K562 (cell line): Measurements from ENCODE around the gene TPPP. TPM values are rescaled to one million over a fixed set of nuclear protein-coding genes. Genes with fewer than 3 reads are reported as not detected.
A peak's percentile ranks its signal among the peaks of the same experiment; 100 is the strongest.

Source experiments
- ARID2 ChIP-seq: fragments of 450-650 bp; IDR thresholded peaks from 2 replicates; pipeline ENCODE4 v1.6.1; 2017; ENCODE audit warnings: antibody characterized with exemption, mild to moderate bottlenecking
- BRD9 ChIP-seq: fragments of 450-650 bp; IDR thresholded peaks from 2 replicates; pipeline ENCODE4 v1.6.1; 2018; ENCODE audit warnings: low read depth; ENCODE audit not compliant: partially characterized antibody
- CHCHD3 ChIP-seq: fragments of 250-450 bp; sonication (Bioruptor Pico); IDR thresholded peaks from 2 replicates; pipeline ENCODE4 v2.1.2; 2022; ENCODE audit warnings: mild to moderate bottlenecking
- DPF2 ChIP-seq: fragments of 450-650 bp; IDR thresholded peaks from 2 replicates; pipeline ENCODE4 v1.6.1; 2016
- MTA2 ChIP-seq: fragments of 450-650 bp; IDR thresholded peaks from 2 replicates; pipeline ENCODE4 v1.6.1; 2016; ENCODE audit warnings: low read depth
- TEAD4 ChIP-seq, 2 experiments: sonication (generic) in 1 of 2; formaldehyde crosslinking in 1 of 2; IDR thresholded peaks; 2 replicates each; pipeline versions ENCODE4 v1.6.1 to v1.8.0; 2012 to 2022; ENCODE audit warnings: borderline replicate concordance in 1 of 2, inconsistent platforms in 1 of 2, low read length in 1 of 2, mild to moderate bottlenecking in 1 of 2, missing genetic modification reagents in 1 of 2
- ZBTB5 ChIP-seq: fragments of 450-650 bp; IDR thresholded peaks from 2 replicates; pipeline ENCODE4 v1.6.1; 2017; ENCODE audit warnings: antibody characterized with exemption
- ZNF12 ChIP-seq: sonication (generic); formaldehyde crosslinking; IDR thresholded peaks from 2 replicates; pipeline ENCODE4 v1.4.0; 2020; ENCODE audit warnings: mild to moderate bottlenecking, missing genetic modification reagents
- polyA plus RNA-seq, 8 experiments: library from polyadenylated mRNA; depleted of rRNA in 4 of 8; stranded (reverse) in 5 of 8; unstranded in 3 of 8; fragments of >200 nt; fragmentation: Nextera tagmentation in 2 of 8; fragmentation: Illumina TruSeq in 1 of 8; extraction: Ambion mirVana in 2 of 8; extraction: Trizol in 1 of 8; gene quantifications; 2 replicates each; pipeline versions ENCODE4 v1.2.1 to v1.2.3, GENCODE V29; 2011 to 2014; ENCODE audit warnings: inconsistent platforms in 1 of 8, missing spikeins in 1 of 8
- total RNA-seq, 7 experiments: library from RNA; depleted of rRNA in 6 of 7; stranded (reverse); fragments of >200 nt in 6 of 7; fragmentation: Illumina TruSeq in 2 of 7; extraction: Trizol in 2 of 7; gene quantifications; 2 replicates each; pipeline versions ENCODE4 v1.2.1 to v1.2.3, GENCODE V29; 2011 to 2021; ENCODE audit warnings: low replicate concordance in 1 of 7
- TF ChIP-seq, protein P1 (sequence below): fragments of 200-800 bp; sonication (Bioruptor generic); IDR thresholded peaks from 2 replicates; pipeline ENCODE4 v1.6.1; 2016; ENCODE audit warnings: missing genetic modification characterization, missing compliant biosample characterization
- TF ChIP-seq, protein P2 (sequence below): fragments of 250-450 bp; sonication (Bioruptor Pico); IDR thresholded peaks from 2 replicates; pipeline ENCODE4 v1.5.0; 2020; ENCODE audit warnings: mild to moderate bottlenecking
- TF ChIP-seq, protein P3 (sequence below): fragments of 250-450 bp; sonication (Bioruptor Pico); IDR thresholded peaks from 2 replicates; pipeline ENCODE4 v1.5.0; 2021
- TF ChIP-seq, protein P4 (sequence below): fragments of 250-450 bp; sonication (Bioruptor Pico); IDR thresholded peaks from 2 replicates; pipeline ENCODE4 v1.9.0; 2021; ENCODE audit warnings: mild to moderate bottlenecking, inconsistent platforms
- TF ChIP-seq, protein P5 (sequence below): fragments of 450-650 bp; IDR thresholded peaks from 2 replicates; pipeline ENCODE4 v1.6.1; 2016; ENCODE audit warnings: borderline replicate concordance

The TPPP gene
- total and polyA plus RNA-seq, 9 of the 15 experiments (the other 6 are each of a cell fraction or from before 2014, with no cell fraction given), result 0.01 to 0.07 (median 0.03) TPM; not detected in 6

DNA sequence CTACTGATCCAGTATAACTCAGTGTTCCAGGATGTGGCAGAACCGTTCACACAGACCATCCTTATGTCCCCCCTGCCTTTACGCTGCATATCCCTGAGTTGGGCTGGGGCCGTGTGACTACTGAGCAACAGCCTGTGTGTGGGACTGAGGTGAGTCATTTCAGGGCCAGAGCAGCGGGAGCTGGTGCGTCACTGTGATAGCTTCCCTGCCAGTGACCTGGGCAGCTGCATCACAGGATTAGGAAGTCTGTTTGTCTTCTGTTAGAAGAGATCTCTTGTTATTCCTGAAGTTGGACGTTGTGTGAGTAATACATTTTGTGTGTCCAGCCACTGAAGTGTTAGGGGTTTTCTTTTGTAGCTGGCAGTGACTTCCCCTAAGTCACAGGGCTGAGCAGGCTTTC, 35.6 kb downstream of the TPPP start (continued):
- TF ChIP-seq, protein P1, sequence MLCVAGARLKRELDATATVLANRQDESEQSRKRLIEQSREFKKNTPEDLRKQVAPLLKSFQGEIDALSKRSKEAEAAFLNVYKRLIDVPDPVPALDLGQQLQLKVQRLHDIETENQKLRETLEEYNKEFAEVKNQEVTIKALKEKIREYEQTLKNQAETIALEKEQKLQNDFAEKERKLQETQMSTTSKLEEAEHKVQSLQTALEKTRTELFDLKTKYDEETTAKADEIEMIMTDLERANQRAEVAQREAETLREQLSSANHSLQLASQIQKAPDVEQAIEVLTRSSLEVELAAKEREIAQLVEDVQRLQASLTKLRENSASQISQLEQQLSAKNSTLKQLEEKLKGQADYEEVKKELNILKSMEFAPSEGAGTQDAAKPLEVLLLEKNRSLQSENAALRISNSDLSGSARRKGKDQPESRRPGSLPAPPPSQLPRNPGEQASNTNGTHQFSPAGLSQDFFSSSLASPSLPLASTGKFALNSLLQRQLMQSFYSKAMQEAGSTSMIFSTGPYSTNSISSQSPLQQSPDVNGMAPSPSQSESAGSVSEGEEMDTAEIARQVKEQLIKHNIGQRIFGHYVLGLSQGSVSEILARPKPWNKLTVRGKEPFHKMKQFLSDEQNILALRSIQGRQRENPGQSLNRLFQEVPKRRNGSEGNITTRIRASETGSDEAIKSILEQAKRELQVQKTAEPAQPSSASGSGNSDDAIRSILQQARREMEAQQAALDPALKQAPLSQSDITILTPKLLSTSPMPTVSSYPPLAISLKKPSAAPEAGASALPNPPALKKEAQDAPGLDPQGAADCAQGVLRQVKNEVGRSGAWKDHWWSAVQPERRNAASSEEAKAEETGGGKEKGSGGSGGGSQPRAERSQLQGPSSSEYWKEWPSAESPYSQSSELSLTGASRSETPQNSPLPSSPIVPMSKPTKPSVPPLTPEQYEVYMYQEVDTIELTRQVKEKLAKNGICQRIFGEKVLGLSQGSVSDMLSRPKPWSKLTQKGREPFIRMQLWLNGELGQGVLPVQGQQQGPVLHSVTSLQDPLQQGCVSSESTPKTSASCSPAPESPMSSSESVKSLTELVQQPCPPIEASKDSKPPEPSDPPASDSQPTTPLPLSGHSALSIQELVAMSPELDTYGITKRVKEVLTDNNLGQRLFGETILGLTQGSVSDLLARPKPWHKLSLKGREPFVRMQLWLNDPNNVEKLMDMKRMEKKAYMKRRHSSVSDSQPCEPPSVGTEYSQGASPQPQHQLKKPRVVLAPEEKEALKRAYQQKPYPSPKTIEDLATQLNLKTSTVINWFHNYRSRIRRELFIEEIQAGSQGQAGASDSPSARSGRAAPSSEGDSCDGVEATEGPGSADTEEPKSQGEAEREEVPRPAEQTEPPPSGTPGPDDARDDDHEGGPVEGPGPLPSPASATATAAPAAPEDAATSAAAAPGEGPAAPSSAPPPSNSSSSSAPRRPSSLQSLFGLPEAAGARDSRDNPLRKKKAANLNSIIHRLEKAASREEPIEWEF (CRISPR knock-in tag), result no peak
- TF ChIP-seq ARID2 (no peak), ZNF12 (CRISPR knock-in tag) (no peak), BRD9 (peak; percentile 27), CHCHD3 (CRISPR knock-in tag) (no peak), MTA2 (peak; percentile 89), ZBTB5 (no peak), DPF2 (peak; percentile 93), TEAD4 (IDR thresholded peaks at IDR 0.05; ENCODE audit: low read length) (peak; percentile 93), TEAD4 (CRISPR knock-in tag; IDR thresholded peaks at IDR 0.05; ENCODE audit: borderline replicate concordance) (no peak)
- TF ChIP-seq, protein P2, sequence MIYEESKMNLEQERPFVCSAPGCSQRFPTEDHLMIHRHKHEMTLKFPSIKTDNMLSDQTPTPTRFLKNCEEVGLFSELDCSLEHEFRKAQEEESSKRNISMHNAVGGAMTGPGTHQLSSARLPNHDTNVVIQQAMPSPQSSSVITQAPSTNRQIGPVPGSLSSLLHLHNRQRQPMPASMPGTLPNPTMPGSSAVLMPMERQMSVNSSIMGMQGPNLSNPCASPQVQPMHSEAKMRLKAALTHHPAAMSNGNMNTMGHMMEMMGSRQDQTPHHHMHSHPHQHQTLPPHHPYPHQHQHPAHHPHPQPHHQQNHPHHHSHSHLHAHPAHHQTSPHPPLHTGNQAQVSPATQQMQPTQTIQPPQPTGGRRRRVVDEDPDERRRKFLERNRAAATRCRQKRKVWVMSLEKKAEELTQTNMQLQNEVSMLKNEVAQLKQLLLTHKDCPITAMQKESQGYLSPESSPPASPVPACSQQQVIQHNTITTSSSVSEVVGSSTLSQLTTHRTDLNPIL (CRISPR knock-in tag), result no peak
- TF ChIP-seq, protein P3, sequence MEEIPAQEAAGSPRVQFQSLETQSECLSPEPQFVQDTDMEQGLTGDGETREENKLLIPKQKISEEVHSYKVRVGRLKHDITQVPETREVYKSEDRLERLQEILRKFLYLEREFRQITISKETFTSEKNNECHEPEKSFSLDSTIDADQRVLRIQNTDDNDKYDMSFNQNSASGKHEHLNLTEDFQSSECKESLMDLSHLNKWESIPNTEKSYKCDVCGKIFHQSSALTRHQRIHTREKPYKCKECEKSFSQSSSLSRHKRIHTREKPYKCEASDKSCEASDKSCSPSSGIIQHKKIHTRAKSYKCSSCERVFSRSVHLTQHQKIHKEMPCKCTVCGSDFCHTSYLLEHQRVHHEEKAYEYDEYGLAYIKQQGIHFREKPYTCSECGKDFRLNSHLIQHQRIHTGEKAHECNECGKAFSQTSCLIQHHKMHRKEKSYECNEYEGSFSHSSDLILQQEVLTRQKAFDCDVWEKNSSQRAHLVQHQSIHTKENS, result no peak
- TF ChIP-seq, protein P4, sequence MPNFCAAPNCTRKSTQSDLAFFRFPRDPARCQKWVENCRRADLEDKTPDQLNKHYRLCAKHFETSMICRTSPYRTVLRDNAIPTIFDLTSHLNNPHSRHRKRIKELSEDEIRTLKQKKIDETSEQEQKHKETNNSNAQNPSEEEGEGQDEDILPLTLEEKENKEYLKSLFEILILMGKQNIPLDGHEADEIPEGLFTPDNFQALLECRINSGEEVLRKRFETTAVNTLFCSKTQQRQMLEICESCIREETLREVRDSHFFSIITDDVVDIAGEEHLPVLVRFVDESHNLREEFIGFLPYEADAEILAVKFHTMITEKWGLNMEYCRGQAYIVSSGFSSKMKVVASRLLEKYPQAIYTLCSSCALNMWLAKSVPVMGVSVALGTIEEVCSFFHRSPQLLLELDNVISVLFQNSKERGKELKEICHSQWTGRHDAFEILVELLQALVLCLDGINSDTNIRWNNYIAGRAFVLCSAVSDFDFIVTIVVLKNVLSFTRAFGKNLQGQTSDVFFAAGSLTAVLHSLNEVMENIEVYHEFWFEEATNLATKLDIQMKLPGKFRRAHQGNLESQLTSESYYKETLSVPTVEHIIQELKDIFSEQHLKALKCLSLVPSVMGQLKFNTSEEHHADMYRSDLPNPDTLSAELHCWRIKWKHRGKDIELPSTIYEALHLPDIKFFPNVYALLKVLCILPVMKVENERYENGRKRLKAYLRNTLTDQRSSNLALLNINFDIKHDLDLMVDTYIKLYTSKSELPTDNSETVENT (CRISPR knock-in tag), result no peak
- TF ChIP-seq, protein P5, sequence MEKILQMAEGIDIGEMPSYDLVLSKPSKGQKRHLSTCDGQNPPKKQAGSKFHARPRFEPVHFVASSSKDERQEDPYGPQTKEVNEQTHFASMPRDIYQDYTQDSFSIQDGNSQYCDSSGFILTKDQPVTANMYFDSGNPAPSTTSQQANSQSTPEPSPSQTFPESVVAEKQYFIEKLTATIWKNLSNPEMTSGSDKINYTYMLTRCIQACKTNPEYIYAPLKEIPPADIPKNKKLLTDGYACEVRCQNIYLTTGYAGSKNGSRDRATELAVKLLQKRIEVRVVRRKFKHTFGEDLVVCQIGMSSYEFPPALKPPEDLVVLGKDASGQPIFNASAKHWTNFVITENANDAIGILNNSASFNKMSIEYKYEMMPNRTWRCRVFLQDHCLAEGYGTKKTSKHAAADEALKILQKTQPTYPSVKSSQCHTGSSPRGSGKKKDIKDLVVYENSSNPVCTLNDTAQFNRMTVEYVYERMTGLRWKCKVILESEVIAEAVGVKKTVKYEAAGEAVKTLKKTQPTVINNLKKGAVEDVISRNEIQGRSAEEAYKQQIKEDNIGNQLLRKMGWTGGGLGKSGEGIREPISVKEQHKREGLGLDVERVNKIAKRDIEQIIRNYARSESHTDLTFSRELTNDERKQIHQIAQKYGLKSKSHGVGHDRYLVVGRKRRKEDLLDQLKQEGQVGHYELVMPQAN, result no peak
